Skin of body (tissue), 2 donors: ENCODE data around the gene BTBD10. TPM values are rescaled to one million over a fixed set of nuclear protein-coding genes. Genes with fewer than 3 reads are reported as not detected.
A peak's percentile ranks its signal among the peaks of the same experiment; 100 is the strongest.
"Not testable (repeated sequence)": the region's sequence is repeated elsewhere in the genome, so short reads cannot be mapped to it uniquely, and the experiment has no call there.

Experiments used
- DNase-seq: peaks from one replicate; lab custom pipeline; 2025; lab: John Stamatoyannopoulos, UW
- total RNA-seq: library from RNA; depleted of rRNA; stranded (reverse); fragments of >200 nt; gene quantifications from one replicate; pipeline ENCODE4 v1.2.3, GENCODE V29; 2014

The BTBD10 gene
- total RNA-seq, 1 donor from 2014 or later, result 40.3 TPM

- DNase-seq, result peak; percentile 58
Observed at GRCh38 chr11:13440100-13440855, 22.7 kb downstream of the BTBD10 start.

GRCh38 chr11:13438291-13438690, 24.7 kb downstream of the BTBD10 start:
- no peak for DNase-seq

DNA sequence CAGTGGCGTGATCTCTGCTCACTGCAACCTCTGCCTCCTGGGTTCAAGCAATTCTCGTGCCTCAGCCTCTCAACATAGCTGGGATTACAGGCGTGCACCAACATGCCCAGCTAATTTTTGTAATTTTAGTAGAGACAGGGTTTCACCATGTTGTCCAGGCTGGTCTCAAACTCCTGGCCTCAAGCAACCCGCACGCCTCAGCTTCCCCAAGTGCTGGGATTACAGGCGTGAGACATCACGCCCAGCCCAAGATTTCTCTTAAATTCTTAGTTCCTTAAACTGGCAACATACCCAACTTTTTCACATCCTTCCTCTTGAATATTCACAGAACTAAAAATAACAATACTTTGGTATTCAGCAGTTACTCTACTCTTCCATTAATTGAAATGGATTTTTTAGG, 26.2 kb downstream of the BTBD10 start:
- DNase-seq, result not testable (repeated sequence)

DNA sequence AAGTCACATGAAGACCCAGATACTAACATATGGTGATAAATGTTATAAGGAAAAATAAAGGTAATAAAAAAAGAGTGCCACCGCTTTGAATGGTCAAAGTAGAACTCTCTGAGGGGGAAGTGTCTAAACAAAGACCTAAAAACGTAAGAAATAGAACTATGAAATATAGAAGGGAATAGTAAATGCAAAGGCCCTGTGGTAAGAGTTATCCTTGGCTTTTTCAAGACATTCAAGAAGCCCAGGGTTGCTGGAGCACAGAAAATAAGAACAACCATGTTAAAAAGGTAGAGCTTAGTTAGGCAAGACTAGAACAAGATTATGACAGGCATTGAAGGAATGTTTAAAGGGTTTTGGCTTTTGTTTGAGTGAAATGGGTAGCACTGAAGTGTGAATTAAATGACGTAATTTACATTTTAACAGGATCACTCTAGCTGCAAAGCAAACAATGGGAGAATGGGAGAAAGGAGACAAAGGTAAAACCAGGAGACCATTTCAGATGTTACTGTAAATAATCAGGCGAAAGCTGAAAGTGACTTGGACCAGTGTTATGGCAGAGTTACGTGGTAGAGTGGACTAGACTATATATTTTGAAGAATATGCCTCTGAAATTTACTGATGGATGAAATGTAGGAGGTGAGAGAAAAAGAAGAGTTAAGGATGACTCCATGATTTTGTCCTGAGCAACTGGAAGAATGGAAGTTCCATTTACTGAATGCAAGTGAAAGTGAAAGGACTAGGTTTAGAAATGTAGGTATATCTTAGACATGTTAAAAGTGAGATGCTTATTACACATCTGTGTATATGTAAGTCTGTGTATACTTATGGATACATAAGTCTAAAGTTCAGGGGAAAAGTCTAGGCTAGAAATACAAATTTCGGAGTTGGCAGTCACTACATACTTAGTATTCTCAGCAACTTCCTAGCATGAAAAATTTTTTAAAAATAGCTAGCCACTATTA, 28.5 kb downstream of the BTBD10 start:
- no peak for DNase-seq

GRCh38 chr11:13433437-13433836, 29.6 kb downstream of the BTBD10 start:
- DNase-seq, result no peak

- DNase-seq, result no peak
Observed at GRCh38 chr11:13429836-13430235, 33.2 kb downstream of the BTBD10 start.

- no peak for DNase-seq
Observed at GRCh38 chr11:13429288-13429687, 33.7 kb downstream of the BTBD10 start.

GRCh38 chr11:13427440-13427839, 35.6 kb downstream of the BTBD10 start:
- DNase-seq, result no peak

- no peak for DNase-seq
Observed at GRCh38 chr11:13423372-13423771, 39.6 kb downstream of the BTBD10 start.

DNA sequence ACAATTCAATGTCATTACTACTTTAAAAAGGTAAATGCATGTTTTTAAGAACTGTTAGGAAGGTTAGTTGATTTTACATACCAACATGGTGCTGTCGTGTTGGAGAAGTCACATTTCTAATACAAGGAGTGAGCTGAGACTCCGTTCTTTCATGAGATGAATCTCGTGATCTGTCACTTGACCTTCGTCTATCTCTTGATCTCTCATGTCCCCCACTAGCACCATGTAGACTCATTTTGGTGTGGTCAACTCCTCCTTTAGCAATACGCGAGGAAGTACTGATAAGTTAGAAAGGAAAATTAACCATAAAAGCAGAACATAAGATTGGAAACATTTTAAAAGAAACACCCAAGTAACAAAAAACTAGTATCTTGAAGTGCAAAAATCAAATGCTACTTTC, 41.5 kb downstream of the BTBD10 start:
- DNase-seq, result no peak

GRCh38 chr11:13415201-13415600, 47.8 kb downstream of the BTBD10 start:
- DNase-seq, result no peak

- DNase-seq, result no peak
Observed at GRCh38 chr11:13405220-13405619, 57.8 kb downstream of the BTBD10 start.

DNA sequence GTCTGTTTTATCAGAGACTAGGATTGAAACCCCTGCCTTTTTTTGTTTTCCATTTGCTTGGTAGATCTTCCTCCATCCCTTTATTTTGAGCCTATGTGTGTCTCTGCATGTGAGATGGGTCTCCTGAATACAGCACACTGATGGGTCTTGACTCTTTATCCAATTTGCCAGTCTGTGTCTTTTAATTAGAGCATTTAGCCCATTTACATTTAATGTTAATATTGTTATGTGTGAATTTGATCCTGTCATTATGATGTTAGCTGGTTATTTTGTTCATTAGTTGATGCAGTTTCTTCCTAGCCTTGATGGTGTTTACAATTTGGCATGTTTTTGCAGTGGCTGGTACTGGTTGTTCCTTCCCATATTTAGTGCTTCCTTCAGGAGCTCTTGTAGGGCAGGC, 64.7 kb downstream of the BTBD10 start:
- DNase-seq, result not testable (repeated sequence)

GRCh38 chr11:13391217-13391616, 71.8 kb downstream of the BTBD10 start:
- no peak for DNase-seq

DNA sequence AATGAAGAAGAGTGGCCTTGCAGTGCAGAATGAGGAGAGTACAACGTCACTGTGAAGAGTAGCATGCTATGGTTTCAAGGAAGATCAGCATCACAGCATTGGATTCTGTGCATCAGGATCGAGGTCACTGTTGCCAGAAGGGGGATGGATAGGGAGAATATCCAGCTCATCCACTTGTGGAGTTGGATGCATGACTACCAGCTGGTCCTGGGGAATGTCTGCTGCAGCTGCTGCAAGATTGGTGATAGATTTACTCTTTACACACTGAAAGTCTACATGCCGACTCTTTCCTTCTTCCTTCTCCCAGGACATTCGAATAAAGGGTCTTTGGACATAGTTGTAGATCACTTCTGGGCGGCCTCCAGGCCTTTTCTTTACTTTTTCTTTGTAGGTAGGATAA, 74.3 kb downstream of the BTBD10 start:
- DNase-seq, result no peak

DNA sequence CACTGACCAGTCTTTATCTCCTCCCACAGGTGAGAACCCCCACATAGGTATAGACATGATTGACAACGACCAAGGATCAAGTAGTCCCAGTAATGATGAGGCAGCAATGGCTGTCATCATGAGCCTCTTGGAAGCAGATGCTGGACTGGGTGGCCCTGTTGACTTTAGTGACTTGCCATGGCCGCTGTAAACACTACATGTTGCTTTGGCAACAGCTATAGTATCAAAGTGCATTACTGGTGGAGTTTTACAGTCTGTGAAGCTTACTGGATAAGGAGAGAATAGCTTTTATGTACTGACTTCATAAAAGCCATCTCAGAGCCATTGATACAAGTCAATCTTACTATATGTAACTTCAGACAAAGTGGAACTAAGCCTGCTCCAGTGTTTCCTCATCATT, 76.5 kb downstream of the BTBD10 start:
- DNase-seq, result no peak

DNA sequence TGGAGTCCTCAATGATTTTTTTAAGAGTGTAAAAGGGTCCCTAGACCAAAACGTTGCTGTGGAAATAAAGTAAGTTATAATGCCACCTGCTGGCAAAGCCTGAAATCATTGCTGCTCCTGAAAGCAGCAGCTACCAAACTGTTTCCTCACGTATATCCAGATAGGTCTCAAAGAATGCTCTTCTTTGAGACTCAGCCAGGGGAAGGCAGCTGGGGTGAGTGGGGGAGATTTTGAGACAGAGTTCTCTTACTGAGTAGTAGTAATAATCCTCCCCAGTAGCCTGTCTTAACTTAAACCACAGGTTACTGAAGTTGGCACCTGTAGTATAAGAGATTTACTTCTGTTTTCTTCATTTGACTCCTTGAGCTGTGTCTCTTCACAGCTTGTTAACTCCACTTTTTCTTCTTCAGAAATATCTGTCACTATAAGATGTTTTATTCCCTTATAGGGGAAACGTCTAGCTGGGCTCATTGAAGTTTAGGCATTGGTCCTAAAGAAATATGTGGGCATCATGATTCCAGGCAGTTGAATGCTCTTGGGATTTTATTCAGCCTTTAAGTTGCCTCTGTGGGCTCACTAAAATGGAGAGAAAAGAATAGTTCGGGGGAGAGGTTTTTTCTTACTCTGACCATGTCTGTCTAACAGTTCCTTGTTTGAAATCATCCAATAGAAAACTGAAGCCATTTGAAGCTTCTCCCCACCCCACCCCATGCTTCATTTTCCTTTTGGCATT, 77.9 kb downstream of the BTBD10 start:
- no peak for DNase-seq

- DNase-seq, result no peak
Observed at GRCh38 chr11:13382751-13383150, 80.3 kb downstream of the BTBD10 start.

GRCh38 chr11:13380731-13381130, 82.3 kb downstream of the BTBD10 start:
- DNase-seq, result no peak

DNA sequence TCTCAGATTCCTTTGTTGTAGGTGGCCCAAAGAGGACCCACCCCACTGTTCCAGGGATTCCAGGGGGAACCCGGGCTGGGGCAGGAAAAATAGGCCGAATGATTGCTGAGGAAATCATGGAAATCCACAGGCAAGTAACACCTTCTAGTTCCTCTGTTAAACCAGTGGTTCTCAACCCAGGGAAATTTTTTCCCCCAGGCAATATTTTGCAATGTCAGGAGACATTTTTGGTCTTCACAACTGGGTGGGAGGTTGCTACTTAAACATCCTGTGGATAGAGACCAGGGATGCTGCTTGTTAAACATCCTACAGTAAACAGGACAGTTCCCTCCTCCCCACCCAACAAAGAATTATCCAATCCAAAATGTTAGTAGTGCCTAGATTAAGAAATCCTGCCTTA, 84.7 kb downstream of the BTBD10 start:
- no peak for DNase-seq

GRCh38 chr11:13376838-13377237, 86.2 kb downstream of the BTBD10 start:
- DNase-seq, result no peak

GRCh38 chr11:13376402-13376801, 86.6 kb downstream of the BTBD10 start:
- no peak for DNase-seq
